NT2/D1 (cell line): ENCODE results near the gene VEZF1.
"Not testable (repeated sequence)": the region's sequence is repeated elsewhere in the genome, so short reads cannot be mapped to it uniquely, and the experiment has no call there.

Source experiments
- DNase-seq: peaks from one replicate; pipeline ENCODE4 v3.0.0-alpha.2; 2011; ENCODE audit warnings: low read depth, low spot score
- H3K27me3 ChIP-seq: 2 replicates; pipeline ENCODE4 v1.6.0; 2011; ENCODE audit warnings: mild to moderate bottlenecking; ENCODE audit not compliant: insufficient read length, insufficient read depth
- H3K36me3 ChIP-seq: 2 replicates; pipeline ENCODE4 v1.6.1; 2011; ENCODE audit warnings: mild to moderate bottlenecking, low read length, mixed read lengths; ENCODE audit not compliant: insufficient read depth, insufficient read length
- H3K4me1 ChIP-seq: 2 replicates; pipeline ENCODE4 v1.5.1; 2011; ENCODE audit not compliant: insufficient read depth, insufficient read length
- H3K4me3 ChIP-seq: 2 replicates; pipeline ENCODE4 v1.5.1; 2011; ENCODE audit warnings: low read depth; ENCODE audit not compliant: insufficient read length
- H3K9ac ChIP-seq: 2 replicates; pipeline ENCODE4 v1.6.0; 2011; ENCODE audit warnings: low read depth; ENCODE audit not compliant: insufficient read length
- H3K9me3 ChIP-seq: 2 replicates; pipeline ENCODE4 v1.5.1; 2011; ENCODE audit warnings: mild to moderate bottlenecking, low read length; ENCODE audit not compliant: insufficient read depth
- SUZ12 ChIP-seq: IDR thresholded peaks from 2 replicates; pipeline ENCODE4 v1.6.1; 2011; ENCODE audit not compliant: insufficient read length, insufficient read depth; ENCODE audit errors: extremely low read depth
- YY1 ChIP-seq: IDR thresholded peaks from 2 replicates; pipeline ENCODE4 v1.6.1; 2011; ENCODE audit not compliant: insufficient read length, insufficient read depth
- ZNF274 ChIP-seq: IDR thresholded peaks from 2 replicates; pipeline ENCODE4 v1.6.1; 2011; ENCODE audit warnings: mild to moderate bottlenecking, low read depth, low read length

VEZF1 gene

GRCh38 chr17:57979076-57979475 is 9.0 kb downstream of the VEZF1 start:
- peaks cover 3% of the 10 kb centered on the region for H3K4me1 ChIP-seq
- no peaks in the 10 kb centered on the region for H3K9me3 ChIP-seq
- H3K36me3 ChIP-seq = peaks cover 91% of the 10 kb centered on the region
- no peak overlapping the region for H3K9ac ChIP-seq
- no peaks in the 10 kb centered on the region for H3K27me3 ChIP-seq
- no peak for TF ChIP-seq SUZ12
- TF ChIP-seq ZNF274 = no peak
- TF ChIP-seq YY1 = no peak
- no peak for DNase-seq
- no peak overlapping the region for H3K4me3 ChIP-seq

GRCh38 chr17:57976594-57976993 is 11.5 kb downstream of the VEZF1 start:
- TF ChIP-seq ZNF274 (no peak), YY1 (no peak)
- Histone ChIP-seq H3K9ac (no peak overlapping the region), H3K36me3 (peaks cover 92% of the 10 kb centered on the region), H3K27me3 (no peaks in the 10 kb centered on the region), H3K9me3 (no peaks in the 10 kb centered on the region), H3K4me3 (no peak overlapping the region), H3K4me1 (no peaks in the 10 kb centered on the region)
- DNase-seq = no peak

DNA sequence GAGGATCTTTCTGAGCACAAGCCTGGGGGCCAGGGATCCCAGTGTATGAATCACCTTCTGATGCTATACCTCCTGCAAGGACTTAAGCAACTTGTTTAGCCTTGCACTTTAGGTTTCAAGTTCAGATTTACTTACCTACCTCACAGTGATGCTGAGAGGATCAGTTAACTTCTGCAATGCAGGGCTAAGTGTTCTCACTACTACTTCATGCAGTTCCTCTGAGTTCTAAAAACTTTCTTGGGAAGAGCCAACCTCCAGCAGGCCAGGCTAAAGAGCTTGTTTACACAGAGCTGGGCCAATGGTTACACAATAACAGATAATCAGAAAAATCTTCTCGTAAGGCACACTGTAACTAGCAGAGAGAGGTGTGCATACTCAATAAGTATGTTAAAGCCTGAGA is 13.0 kb downstream of the VEZF1 start:
- peaks cover 78% of the 10 kb centered on the region for H3K36me3 ChIP-seq
- no peak for DNase-seq
- no peaks in the 10 kb centered on the region for H3K9me3 ChIP-seq
- no peak overlapping the region for H3K9ac ChIP-seq
- no peak for TF ChIP-seq SUZ12
- no peak for TF ChIP-seq YY1
- H3K4me1 ChIP-seq = no peaks in the 10 kb centered on the region
- H3K4me3 ChIP-seq = no peak overlapping the region
- H3K27me3 ChIP-seq = no peaks in the 10 kb centered on the region

DNA sequence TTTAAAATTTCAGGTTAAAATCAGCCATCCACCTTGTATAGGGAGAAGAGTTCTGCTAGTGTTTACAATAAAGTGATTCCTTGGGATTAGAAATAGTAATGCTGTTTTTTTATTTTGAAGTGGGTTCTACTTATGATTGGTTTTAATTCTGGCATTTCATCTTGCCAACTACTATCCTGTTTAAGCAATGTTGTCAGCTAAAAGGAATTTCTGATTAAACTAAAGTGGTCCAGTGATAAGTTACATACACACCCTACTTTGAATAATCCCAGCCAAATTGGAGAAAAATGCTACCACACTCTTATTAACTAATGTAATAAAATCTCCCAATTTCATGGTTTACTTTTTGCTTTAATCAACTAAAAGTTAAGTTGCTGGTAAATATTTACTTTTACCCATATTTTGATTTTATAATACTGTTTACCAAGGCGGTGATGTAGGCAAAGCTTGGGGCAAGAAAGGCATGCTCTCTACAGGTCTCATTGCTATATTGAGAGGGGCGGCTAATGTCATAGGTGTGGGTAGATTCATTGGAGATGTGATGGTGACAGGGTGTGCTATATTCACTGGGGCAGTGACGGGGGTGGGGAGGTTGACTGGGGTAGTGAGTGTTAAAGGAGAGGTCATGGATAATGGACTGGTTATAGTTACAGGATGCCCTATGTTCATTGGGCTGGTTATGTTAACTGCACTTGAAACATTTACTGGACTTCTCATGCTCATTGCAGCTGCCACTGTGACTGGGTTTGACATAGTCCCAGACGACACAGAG is 13.8 kb downstream of the VEZF1 start:
- not testable (repeated sequence) for DNase-seq, H3K4me3 ChIP-seq
- peaks cover 70% of the 10 kb centered on the region for H3K36me3 ChIP-seq

DNA sequence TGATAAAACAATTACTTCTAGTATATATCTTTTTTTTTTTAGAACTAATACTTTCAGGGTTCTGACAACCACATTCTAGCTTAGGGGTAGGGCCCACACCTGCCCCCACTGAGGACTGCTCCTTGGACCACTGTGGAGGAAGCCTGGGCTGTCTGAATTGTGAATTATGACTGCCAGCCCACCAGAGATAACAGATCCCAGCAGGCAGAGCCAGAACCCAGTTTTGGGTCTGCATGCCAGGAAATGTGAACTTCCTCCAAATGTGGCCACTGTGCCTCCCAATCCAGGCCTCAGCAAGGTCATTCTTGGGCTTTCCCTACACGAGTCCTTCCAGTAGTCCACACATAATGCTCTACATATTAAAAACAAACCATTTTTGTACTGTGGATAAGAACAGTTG is 15.9 kb downstream of the VEZF1 start:
- H3K4me1 ChIP-seq = no peaks in the 10 kb centered on the region
- H3K9me3 ChIP-seq = no peaks in the 10 kb centered on the region
- H3K36me3 ChIP-seq = peaks cover 54% of the 10 kb centered on the region
- no peak for TF ChIP-seq YY1
- TF ChIP-seq ZNF274 = no peak
- H3K9ac ChIP-seq = no peak overlapping the region
- no peak overlapping the region for H3K4me3 ChIP-seq
- no peaks in the 10 kb centered on the region for H3K27me3 ChIP-seq
- DNase-seq = no peak

More for the DNA sequence above, 13.8 kb downstream of the VEZF1 start:
- H3K27me3 ChIP-seq, H3K9ac ChIP-seq, H3K9me3 ChIP-seq, H3K4me1 ChIP-seq: not testable (repeated sequence)

- Histone ChIP-seq H3K9ac (no peak overlapping the region), H3K4me1 (no peaks in the 10 kb centered on the region), H3K9me3 (no peaks in the 10 kb centered on the region), H3K36me3 (peaks cover 48% of the 10 kb centered on the region), H3K4me3 (no peak overlapping the region), H3K27me3 (no peaks in the 10 kb centered on the region)
- no peak for DNase-seq
- TF ChIP-seq ZNF274 = no peak
Measured at GRCh38 chr17:57971572-57971971, 16.5 kb downstream of the VEZF1 start.

GRCh38 chr17:57970710-57971109 is 17.3 kb downstream of the VEZF1 start:
- Histone ChIP-seq H3K9ac (no peak overlapping the region), H3K36me3 (peaks cover 40% of the 10 kb centered on the region), H3K4me1 (no peaks in the 10 kb centered on the region), H3K27me3 (no peaks in the 10 kb centered on the region), H3K9me3 (no peaks in the 10 kb centered on the region), H3K4me3 (no peak overlapping the region)
- TF ChIP-seq SUZ12 (no peak), ZNF274 (no peak), YY1 (no peak)
- DNase-seq = no peak

DNA sequence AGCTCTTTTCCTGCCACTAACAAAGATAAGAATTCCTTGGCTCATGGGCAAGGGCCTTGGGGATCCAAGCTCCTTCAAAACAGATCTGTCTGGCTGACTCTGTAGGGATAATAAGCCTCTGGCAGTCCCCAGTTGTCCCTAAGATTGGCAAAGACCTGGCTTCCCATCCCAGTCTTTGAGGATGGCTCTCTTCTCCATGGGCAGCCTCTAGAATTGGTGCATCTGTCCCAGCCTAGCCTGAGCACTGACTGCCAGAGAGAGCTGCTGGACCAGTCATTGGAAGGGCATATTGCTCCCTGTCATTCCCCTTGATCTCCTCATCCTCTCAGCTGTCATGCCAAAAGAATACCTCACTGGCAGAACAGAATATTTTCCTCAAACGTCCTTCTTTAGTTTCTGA is 19.6 kb downstream of the VEZF1 start:
- TF ChIP-seq SUZ12 = no peak
- TF ChIP-seq ZNF274 = no peak
- no peak for TF ChIP-seq YY1
- Histone ChIP-seq H3K4me3 (no peak overlapping the region), H3K9me3 (no peaks in the 10 kb centered on the region), H3K36me3 (peaks cover 18% of the 10 kb centered on the region), H3K27me3 (no peaks in the 10 kb centered on the region), H3K4me1 (no peaks in the 10 kb centered on the region), H3K9ac (no peak overlapping the region)
- no peak for DNase-seq
